ENCODE measurements around the gene ATP5PD.

- no peak for TF ChIP-seq EP300 (IDR thresholded peaks at IDR 0.05)
- no peak for TF ChIP-seq CTCF (IDR thresholded peaks at IDR 0.05)
- no peak for TF ChIP-seq POLR2AphosphoS5 (IDR thresholded peaks at IDR 0.05)
- TF ChIP-seq POLR2A (IDR thresholded peaks at IDR 0.05) = no peak
Measured at GRCh38 chr17:75093548-75094158, 46.9 kb upstream of the ATP5PD start.
